GM12873 (cell line): Measurements from ENCODE around the gene AMPD3.

Experiments
- CTCF ChIP-seq: IDR thresholded peaks from 2 replicates; pipeline ENCODE4 v1.5.1; 2012; ENCODE audit warnings: low read depth, mild to moderate bottlenecking, moderate library complexity, low read length, control low read depth; ENCODE audit not compliant: insufficient read depth; ENCODE audit errors: missing control alignments

AMPD3 gene

GRCh38 chr11:10534316-10534715 is 79.3 kb downstream of the AMPD3 start:
- TF ChIP-seq CTCF = no peak

- TF ChIP-seq CTCF = no peak
Observed at GRCh38 chr11:10537600-10537999, 82.5 kb downstream of the AMPD3 start.

- no peak for TF ChIP-seq CTCF
Observed at GRCh38 chr11:10538924-10539323, 83.9 kb downstream of the AMPD3 start.

GRCh38 chr11:10539339-10539738 is 84.3 kb downstream of the AMPD3 start:
- TF ChIP-seq CTCF = no peak

GRCh38 chr11:10540546-10540914 is 85.5 kb downstream of the AMPD3 start:
- TF ChIP-seq CTCF = no peak

- TF ChIP-seq CTCF = peak; percentile 85
Observed at GRCh38 chr11:10540915-10541560, 86.0 kb downstream of the AMPD3 start, which contains the start of gene RNF141. TSS of gene RNF141 (minus strand) at chr11:10541187. CDS start at chr11:10534158, 7,029 bp downstream.

GRCh38 chr11:10541561-10541930 is 86.5 kb downstream of the AMPD3 start:
- TF ChIP-seq CTCF = no peak

- TF ChIP-seq CTCF = no peak
Observed at GRCh38 chr11:10542776-10543175, 87.7 kb downstream of the AMPD3 start.
